K562 (cell line): ENCODE measurements around the gene PHLDB1. TPM values are rescaled to one million over a fixed set of nuclear protein-coding genes. Genes with fewer than 3 reads are reported as not detected.

ENCODE experiments used
- ARID1B ChIP-seq: fragments of 450-650 bp; IDR thresholded peaks from 2 replicates; pipeline ENCODE4 v1.6.1; 2016; ENCODE audit warnings: antibody characterized with exemption, mild to moderate bottlenecking, inconsistent platforms
- BCOR ChIP-seq: fragments of 450-650 bp; IDR thresholded peaks from 2 replicates; pipeline ENCODE4 v1.6.1; 2016
- EP400 ChIP-seq: fragments of 450-650 bp; IDR thresholded peaks from 2 replicates; pipeline ENCODE4 v1.6.1; 2017; ENCODE audit warnings: antibody characterized with exemption, mild to moderate bottlenecking, moderate library complexity
- GTF2A2 ChIP-seq: IDR thresholded peaks from 2 replicates; pipeline ENCODE4 v1.6.1; 2016; ENCODE audit warnings: mild to moderate bottlenecking, missing genetic modification characterization, missing compliant biosample characterization
- JUNB ChIP-seq: fragments of 450-650 bp; formaldehyde crosslinking; conservative IDR thresholded peaks from 2 replicates; pipeline ENCODE4 v1.4.0; 2020; ENCODE audit warnings: mild to moderate bottlenecking
- LARP7 ChIP-seq: fragments of 450-650 bp; IDR thresholded peaks from 2 replicates; pipeline ENCODE4 v1.6.1; 2016
- MED1 ChIP-seq: sonication (generic); formaldehyde crosslinking; IDR thresholded peaks from 2 replicates; pipeline ENCODE4 v1.8.1; 2023; ENCODE audit warnings: missing genetic modification reagents, borderline replicate concordance
- MIER1 ChIP-seq: fragments of 450-650 bp; IDR thresholded peaks from 2 replicates; pipeline ENCODE4 v1.6.1; 2016; ENCODE audit warnings: antibody characterized with exemption, mild to moderate bottlenecking, low read depth
- NBN ChIP-seq: fragments of 450-650 bp; IDR thresholded peaks from 2 replicates; pipeline ENCODE4 v1.6.1; 2016; ENCODE audit warnings: low read depth, mild to moderate bottlenecking
- NFE2L1 ChIP-seq: fragments of 450-650 bp; IDR thresholded peaks from 2 replicates; pipeline ENCODE4 v1.6.1; 2016; ENCODE audit warnings: missing genetic modification characterization, low read depth, mild to moderate bottlenecking, missing compliant biosample characterization, moderate library complexity, borderline replicate concordance
- NR2C1 ChIP-seq, 2 experiments: fragments of 450-650 bp; IDR thresholded peaks; 2 replicates each; pipeline ENCODE4 v1.6.1; 2017; ENCODE audit warnings: mild to moderate bottlenecking in 2 of 2, antibody characterized with exemption in 1 of 2, inconsistent platforms in 1 of 2, missing compliant biosample characterization in 1 of 2, missing genetic modification characterization in 1 of 2
- NR2C2 ChIP-seq, 2 experiments: fragments of 200-800 bp in 1 of 2; sonication (Bioruptor generic) in 1 of 2; sonication (generic) in 1 of 2; formaldehyde crosslinking in 1 of 2; IDR thresholded peaks; 2 replicates each; pipeline versions ENCODE4 v1.6.1 to v1.8.0; 2016 to 2022; ENCODE audit warnings: mild to moderate bottlenecking in 1 of 2, missing compliant biosample characterization in 1 of 2, missing genetic modification characterization in 1 of 2, missing genetic modification reagents in 1 of 2
- PKNOX1 ChIP-seq: fragments of 450-650 bp; IDR thresholded peaks from 2 replicates; pipeline ENCODE4 v1.6.1; 2016
- POLR2A ChIP-seq: fragments of 450-650 bp; conservative IDR thresholded peaks from 2 replicates; pipeline ENCODE4 v1.6.1; 2016
- RBFOX2 ChIP-seq: fragments of 200-400 bp; formaldehyde crosslinking; IDR thresholded peaks from 2 replicates; pipeline ENCODE4 v1.6.1; 2017; ENCODE audit warnings: low read depth, mild to moderate bottlenecking, low read length, moderate library complexity
- SLC30A9 ChIP-seq: fragments of 250-450 bp; sonication (Bioruptor Pico); IDR thresholded peaks from 2 replicates; pipeline ENCODE4 v1.8.0; 2022; ENCODE audit warnings: mild to moderate bottlenecking, moderate library complexity
- SPI1 ChIP-seq: IDR thresholded peaks from 2 replicates; pipeline ENCODE4 v1.6.1; 2011; ENCODE audit warnings: low read depth, low read length, control low read depth, borderline replicate concordance
- TCF7L2 ChIP-seq: fragments of 150-350 bp; IDR thresholded peaks from 2 replicates; pipeline ENCODE4 v1.6.1; 2016; ENCODE audit warnings: low read depth, mild to moderate bottlenecking, low read length, moderate library complexity
- TOE1 ChIP-seq, 2 experiments: fragments of 450-650 bp in 1 of 2; sonication (generic) in 1 of 2; formaldehyde crosslinking in 1 of 2; IDR thresholded peaks; 2 replicates each; pipeline versions ENCODE4 v1.7.1 to v1.8.0; 2016 to 2022; ENCODE audit warnings: borderline replicate concordance in 2 of 2, mild to moderate bottlenecking in 2 of 2, antibody characterized with exemption in 1 of 2, inconsistent platforms in 1 of 2, low read depth in 1 of 2, missing genetic modification reagents in 1 of 2, moderate library complexity in 1 of 2
- TRIM24 ChIP-seq, 2 experiments: fragments of 450-650 bp; IDR thresholded peaks; 2 replicates each; pipeline ENCODE4 v1.6.1; 2016
- ZNF121 ChIP-seq: sonication (generic); formaldehyde crosslinking; conservative IDR thresholded peaks from 2 replicates; pipeline ENCODE4 v1.8.0; 2022; ENCODE audit warnings: missing genetic modification reagents
- ZNF143 ChIP-seq: sonication (generic); formaldehyde crosslinking; IDR thresholded peaks from 2 replicates; pipeline ENCODE4 v1.9.0; 2022; ENCODE audit warnings: mild to moderate bottlenecking, missing genetic modification reagents
- ZNF263 ChIP-seq: sonication (generic); formaldehyde crosslinking; IDR thresholded peaks from 2 replicates; pipeline ENCODE4 v1.8.0; 2022; ENCODE audit warnings: mild to moderate bottlenecking, missing genetic modification reagents, borderline replicate concordance
- ZNF311 ChIP-seq: fragments of 250-450 bp; sonication (Bioruptor Pico); IDR thresholded peaks from 2 replicates; pipeline ENCODE4 v1.4.0; 2020; ENCODE audit warnings: mild to moderate bottlenecking, moderate library complexity
- polyA plus RNA-seq, 8 experiments: library from polyadenylated mRNA; depleted of rRNA in 4 of 8; stranded (reverse) in 5 of 8; unstranded in 3 of 8; fragments of >200 nt; fragmentation: Nextera tagmentation in 2 of 8; fragmentation: Illumina TruSeq in 1 of 8; extraction: Ambion mirVana in 2 of 8; extraction: Trizol in 1 of 8; gene quantifications; 2 replicates each; pipeline versions ENCODE4 v1.2.1 to v1.2.3, GENCODE V29; 2011 to 2014; ENCODE audit warnings: inconsistent platforms in 1 of 8, missing spikeins in 1 of 8
- total RNA-seq, 7 experiments: library from RNA; depleted of rRNA in 6 of 7; stranded (reverse); fragments of >200 nt in 6 of 7; fragmentation: Illumina TruSeq in 2 of 7; extraction: Trizol in 2 of 7; gene quantifications; 2 replicates each; pipeline versions ENCODE4 v1.2.1 to v1.2.3, GENCODE V29; 2011 to 2021; ENCODE audit warnings: low replicate concordance in 1 of 7
- TF ChIP-seq, protein P1 (sequence below): fragments of 450-650 bp; IDR thresholded peaks from 2 replicates; pipeline ENCODE4 v1.6.1; 2016; ENCODE audit warnings: antibody characterized with exemption
- TF ChIP-seq, protein P2 (sequence below): fragments of 450-650 bp; formaldehyde crosslinking; conservative IDR thresholded peaks from 2 replicates; pipeline ENCODE4 v1.4.0; 2022; ENCODE audit warnings: mild to moderate bottlenecking, missing genetic modification characterization

PHLDB1 gene
- total and polyA plus RNA-seq, 9 of the 15 experiments (the other 6 are each of a cell fraction or from before 2014, with no cell fraction given), result 2.0 to 28.7 (median 16.2) TPM

- TF ChIP-seq, protein P1, sequence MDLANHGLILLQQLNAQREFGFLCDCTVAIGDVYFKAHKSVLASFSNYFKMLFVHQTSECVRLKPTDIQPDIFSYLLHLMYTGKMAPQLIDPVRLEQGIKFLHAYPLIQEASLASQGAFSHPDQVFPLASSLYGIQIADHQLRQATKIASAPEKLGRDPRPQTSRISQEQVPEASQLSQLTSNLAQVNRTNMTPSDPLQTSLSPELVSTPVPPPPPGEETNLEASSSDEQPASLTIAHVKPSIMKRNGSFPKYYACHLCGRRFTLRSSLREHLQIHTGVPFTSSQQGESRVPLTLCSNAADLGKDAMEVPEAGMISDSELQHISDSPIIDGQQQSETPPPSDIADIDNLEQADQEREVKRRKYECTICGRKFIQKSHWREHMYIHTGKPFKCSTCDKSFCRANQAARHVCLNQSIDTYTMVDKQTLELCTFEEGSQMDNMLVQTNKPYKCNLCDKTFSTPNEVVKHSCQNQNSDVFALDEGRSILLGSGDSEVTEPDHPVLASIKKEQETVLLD, result peak; percentile 19; the same call in 1 of the 2 replicates
- TF ChIP-seq MED1, result no peak
- peak; percentile 78; the same call in 1 of the 2 replicates for TF ChIP-seq NBN
- TF ChIP-seq MIER1, result no peak
- TF ChIP-seq ZNF263 (CRISPR knock-in tag), result peak; percentile 57; the same call in 1 of the 2 replicates
- peak; percentile 62 for TF ChIP-seq RBFOX2
- no peak for TF ChIP-seq NR2C2 (CRISPR knock-in tag; IDR thresholded peaks at IDR 0.05)
- peak; percentile 76 for TF ChIP-seq NR2C2 (tag; IDR thresholded peaks at IDR 0.05)
- no peak for TF ChIP-seq GTF2A2
- TF ChIP-seq ZNF311 (CRISPR knock-in tag), result no peak
- TF ChIP-seq EP400, result peak; percentile 68; the same call in 1 of the 2 replicates
- TF ChIP-seq, protein P2, sequence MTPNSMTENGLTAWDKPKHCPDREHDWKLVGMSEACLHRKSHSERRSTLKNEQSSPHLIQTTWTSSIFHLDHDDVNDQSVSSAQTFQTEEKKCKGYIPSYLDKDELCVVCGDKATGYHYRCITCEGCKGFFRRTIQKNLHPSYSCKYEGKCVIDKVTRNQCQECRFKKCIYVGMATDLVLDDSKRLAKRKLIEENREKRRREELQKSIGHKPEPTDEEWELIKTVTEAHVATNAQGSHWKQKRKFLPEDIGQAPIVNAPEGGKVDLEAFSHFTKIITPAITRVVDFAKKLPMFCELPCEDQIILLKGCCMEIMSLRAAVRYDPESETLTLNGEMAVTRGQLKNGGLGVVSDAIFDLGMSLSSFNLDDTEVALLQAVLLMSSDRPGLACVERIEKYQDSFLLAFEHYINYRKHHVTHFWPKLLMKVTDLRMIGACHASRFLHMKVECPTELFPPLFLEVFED (CRISPR knock-in tag), result peak; percentile 81; the same call in 1 of the 2 replicates
- TF ChIP-seq ARID1B, result peak; percentile 60; the same call in 1 of the 2 replicates
- TF ChIP-seq NFE2L1, result no peak
- TF ChIP-seq SLC30A9 (CRISPR knock-in tag), result no peak
- peak; percentile 83 for TF ChIP-seq BCOR
- peak; percentile 15; the same call in 1 of the 2 replicates for TF ChIP-seq PKNOX1
- peak; percentile 65 for TF ChIP-seq POLR2A
- TF ChIP-seq JUNB, result no peak
- TF ChIP-seq ZNF121, result peak; percentile 17; the same call in 1 of the 2 replicates
- 0 out of 2 replicates have a peak, but pooled peaks have one; percentile 62 for TF ChIP-seq TOE1 (IDR thresholded peaks at IDR 0.05; ENCODE audit: borderline replicate concordance)
- TF ChIP-seq TOE1 (CRISPR knock-in tag; IDR thresholded peaks at IDR 0.05; ENCODE audit: borderline replicate concordance, low read depth), result no peak
- TF ChIP-seq NR2C1 (IDR thresholded peaks at IDR 0.05), result no peak; the same call in none of the 2 replicates
- TF ChIP-seq NR2C1 (tag; IDR thresholded peaks at IDR 0.05), result 0 out of 2 replicates have a peak, but pooled peaks have one; percentile 35
- TF ChIP-seq SPI1, result peak; percentile 94
- peak; percentile 39 to 48; a peak in 1 of 4 replicates for TF ChIP-seq TRIM24 (IDR thresholded peaks at IDR 0.05)
- TF ChIP-seq LARP7, result peak; percentile 88; the same call in 1 of the 2 replicates
- no peak for TF ChIP-seq ZNF143 (CRISPR knock-in tag)
- TF ChIP-seq TCF7L2, result no peak
These were observed 13.8 kb downstream of the PHLDB1 start (continued) for GRCh38 chr11:118621071-118621783.
